Measurements from ENCODE around the gene IL18BP. TPM values are rescaled to one million over a fixed set of nuclear protein-coding genes. Genes with fewer than 3 reads are reported as not detected.

Gene IL18BP
- total RNA-seq, 1 donor from 2014 or later, result 7.5 TPM

DNA sequence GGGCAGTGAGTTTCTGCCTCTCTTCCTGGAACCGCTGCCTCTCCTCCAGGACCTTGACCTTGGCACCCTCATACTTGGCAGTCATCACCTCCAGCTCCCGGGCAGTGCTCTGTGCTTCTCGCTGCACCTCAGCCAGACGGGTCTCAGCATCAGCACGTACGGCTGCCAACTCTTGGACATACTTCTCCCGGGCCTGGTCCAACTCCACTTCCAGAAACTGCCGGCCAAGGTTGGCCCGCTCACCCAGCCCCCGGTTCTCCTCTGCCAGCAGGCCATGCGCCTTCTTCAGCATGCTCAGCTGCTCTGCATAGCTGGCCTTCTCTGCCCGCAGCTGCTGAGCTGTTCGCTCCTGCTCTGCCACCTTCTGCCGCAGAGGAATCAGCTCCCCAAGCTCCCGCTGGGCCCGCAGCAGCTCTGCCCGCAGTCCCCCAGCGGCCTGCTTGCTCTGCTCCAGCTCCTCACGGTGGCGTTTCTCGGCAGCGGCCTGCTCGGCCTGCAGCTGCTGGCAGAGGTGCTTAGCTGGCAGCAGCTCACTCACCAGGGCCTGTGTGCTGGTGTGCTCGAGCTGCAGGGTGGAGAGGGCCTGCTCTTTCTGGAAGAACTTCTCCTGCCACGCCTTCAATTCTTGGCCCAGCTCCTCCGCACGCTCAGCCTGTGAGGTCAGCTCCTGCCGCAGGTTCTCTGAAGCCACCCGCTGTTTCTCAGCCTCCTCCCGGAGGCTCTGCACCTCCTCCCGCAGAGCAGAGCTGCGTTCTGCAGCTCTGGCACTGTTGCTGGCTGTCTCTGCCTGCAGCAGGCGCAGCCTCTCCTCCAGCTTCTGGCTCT, 14.4 kb downstream of the IL18BP start:
- Histone ChIP-seq H4K20me1 (ENCODE audit: low read depth) (peaks cover 36% of the 10 kb centered on the region), H3F3A (ENCODE audit: low read depth) (peaks cover 5% of the 10 kb centered on the region), H3K4me1 (no peaks in the 10 kb centered on the region), H3K27me3 (no peaks in the 10 kb centered on the region), H3K36me3 (no peaks in the 10 kb centered on the region), H3K4me3 (no peak overlapping the region), H3K9ac (no peak overlapping the region), H3K4me2 (no peak overlapping the region), H3K79me2 (ENCODE audit: low read depth) (no peaks in the 10 kb centered on the region), H3K27ac (no peak overlapping the region), H2AFZ (replicated peaks) (no peak overlapping the region), H3K9me3 (ENCODE audit: low read depth) (no peaks in the 10 kb centered on the region)
- no peak for DNase-seq (ENCODE audit: low spot score)
- no peak overlapping the region for H3K4me3 Mint-ChIP-seq
- H3K4me1 Mint-ChIP-seq, result no peaks in the 10 kb centered on the region
- peaks cover 40% of the 10 kb centered on the region for H3K36me3 Mint-ChIP-seq
- no peaks in the 10 kb centered on the region for H3K9me3 Mint-ChIP-seq
- peaks cover 14% of the 10 kb centered on the region for H3K27me3 Mint-ChIP-seq (ENCODE audit: insufficient read depth, low read depth)
- TF ChIP-seq, protein P1, sequence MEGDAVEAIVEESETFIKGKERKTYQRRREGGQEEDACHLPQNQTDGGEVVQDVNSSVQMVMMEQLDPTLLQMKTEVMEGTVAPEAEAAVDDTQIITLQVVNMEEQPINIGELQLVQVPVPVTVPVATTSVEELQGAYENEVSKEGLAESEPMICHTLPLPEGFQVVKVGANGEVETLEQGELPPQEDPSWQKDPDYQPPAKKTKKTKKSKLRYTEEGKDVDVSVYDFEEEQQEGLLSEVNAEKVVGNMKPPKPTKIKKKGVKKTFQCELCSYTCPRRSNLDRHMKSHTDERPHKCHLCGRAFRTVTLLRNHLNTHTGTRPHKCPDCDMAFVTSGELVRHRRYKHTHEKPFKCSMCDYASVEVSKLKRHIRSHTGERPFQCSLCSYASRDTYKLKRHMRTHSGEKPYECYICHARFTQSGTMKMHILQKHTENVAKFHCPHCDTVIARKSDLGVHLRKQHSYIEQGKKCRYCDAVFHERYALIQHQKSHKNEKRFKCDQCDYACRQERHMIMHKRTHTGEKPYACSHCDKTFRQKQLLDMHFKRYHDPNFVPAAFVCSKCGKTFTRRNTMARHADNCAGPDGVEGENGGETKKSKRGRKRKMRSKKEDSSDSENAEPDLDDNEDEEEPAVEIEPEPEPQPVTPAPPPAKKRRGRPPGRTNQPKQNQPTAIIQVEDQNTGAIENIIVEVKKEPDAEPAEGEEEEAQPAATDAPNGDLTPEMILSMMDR (IDR thresholded peaks at IDR 0.05), result no peak
- TF ChIP-seq EZH2phosphoT487 (IDR thresholded peaks at IDR 0.05) (no peak), EZH2 (IDR thresholded peaks at IDR 0.05) (no peak)
- no peak overlapping the region for H3K27ac Mint-ChIP-seq

DNA sequence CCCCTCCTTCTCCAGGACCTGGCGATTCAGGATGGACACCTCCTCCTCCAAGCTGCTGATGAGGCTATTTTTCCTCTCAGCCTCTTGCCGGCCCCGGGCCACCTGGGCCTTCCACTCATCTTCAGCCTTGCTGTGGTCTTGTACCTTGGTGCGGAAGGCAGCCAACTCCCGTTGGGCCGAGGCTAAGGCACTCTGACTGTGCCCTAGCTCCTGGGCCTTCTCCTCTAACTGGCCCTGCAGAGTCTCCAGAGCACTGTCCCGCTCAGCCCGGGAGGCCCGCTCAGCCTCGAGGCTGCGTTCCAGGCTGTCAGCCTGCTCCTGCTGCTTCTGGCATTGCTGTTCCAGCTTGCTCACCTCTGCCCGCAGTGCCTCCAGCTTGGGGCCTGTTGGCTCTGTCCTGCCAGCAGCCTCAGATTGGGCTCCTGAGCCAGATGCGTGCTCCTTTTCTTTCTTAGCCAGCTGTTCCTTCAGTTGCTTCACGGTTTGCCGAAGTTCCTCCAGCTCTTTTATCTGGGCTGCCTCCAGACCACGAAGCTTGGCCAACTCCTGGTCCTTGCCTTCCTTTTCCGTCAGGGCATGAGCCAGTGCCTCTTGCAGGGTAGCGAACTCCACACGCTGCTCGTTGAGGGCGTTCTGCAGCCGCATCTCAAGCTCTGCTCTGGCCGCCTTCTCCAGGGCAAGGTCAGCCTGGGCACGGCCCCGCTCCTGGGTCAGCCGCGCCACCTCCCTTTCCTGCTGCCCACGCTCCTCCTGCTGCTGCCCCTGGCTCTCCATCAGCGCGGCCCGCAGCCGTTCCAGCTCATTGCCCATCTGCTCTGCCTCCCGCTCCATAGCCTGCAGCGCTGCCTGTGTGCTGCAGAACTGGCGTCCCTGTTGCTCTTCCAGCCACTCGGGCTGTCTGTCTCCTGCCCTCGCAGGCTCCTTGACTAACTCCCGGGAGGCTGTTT, 15.3 kb downstream of the IL18BP start:
- Mint-ChIP-seq H3K9me3 (no peaks in the 10 kb centered on the region), H3K4me3 (no peak overlapping the region), H3K27me3 (ENCODE audit: insufficient read depth, low read depth) (peaks cover 11% of the 10 kb centered on the region), H3K4me1 (no peaks in the 10 kb centered on the region), H3K27ac (no peak overlapping the region), H3K36me3 (peaks cover 41% of the 10 kb centered on the region)
- Histone ChIP-seq H3K27me3 (no peaks in the 10 kb centered on the region), H4K20me1 (ENCODE audit: low read depth) (peaks cover 32% of the 10 kb centered on the region), H3K79me2 (ENCODE audit: low read depth) (no peaks in the 10 kb centered on the region), H3K9ac (no peak overlapping the region), H3F3A (ENCODE audit: low read depth) (no peaks in the 10 kb centered on the region), H3K4me3 (no peak overlapping the region), H3K27ac (no peak overlapping the region), H2AFZ (replicated peaks) (no peak overlapping the region), H3K4me1 (no peaks in the 10 kb centered on the region), H3K9me3 (ENCODE audit: low read depth) (no peaks in the 10 kb centered on the region), H3K4me2 (no peak overlapping the region), H3K36me3 (no peaks in the 10 kb centered on the region)
- TF ChIP-seq EZH2phosphoT487 (IDR thresholded peaks at IDR 0.05) (no peak), EZH2 (IDR thresholded peaks at IDR 0.05) (no peak)
- TF ChIP-seq, protein P1 (IDR thresholded peaks at IDR 0.05), result no peak
- DNase-seq (ENCODE audit: low spot score), result no peak

DNA sequence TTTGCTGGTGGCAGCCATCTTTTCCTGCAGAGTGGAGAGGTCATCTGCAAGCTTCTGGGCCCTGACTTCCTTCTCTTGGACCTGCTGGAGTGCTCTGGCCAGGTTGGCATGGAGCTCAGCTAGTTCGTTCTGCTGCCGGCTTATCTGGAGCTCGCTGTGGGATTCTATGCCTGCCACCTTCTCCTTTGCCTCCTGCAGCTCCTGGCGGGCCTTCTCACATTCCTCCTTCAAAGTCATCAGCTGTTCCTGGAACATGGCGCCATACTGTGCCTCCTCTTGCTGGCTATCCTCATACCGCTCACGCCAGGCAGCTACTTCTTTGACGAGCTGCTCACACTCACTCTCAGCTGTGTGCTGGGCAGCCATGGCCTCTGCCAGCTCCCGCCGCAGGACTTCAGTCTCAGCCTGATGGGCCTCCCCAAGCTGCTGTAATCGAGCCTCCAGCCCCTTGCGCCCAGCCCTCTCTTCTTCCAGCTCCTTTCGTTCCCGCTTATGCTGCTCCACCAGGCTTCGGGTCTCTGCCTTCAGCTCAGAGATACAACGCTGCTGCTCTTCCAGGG, 16.1 kb downstream of the IL18BP start:
- no peaks in the 10 kb centered on the region for H3K4me1 Mint-ChIP-seq
- Histone ChIP-seq H3K79me2 (ENCODE audit: low read depth) (no peaks in the 10 kb centered on the region), H3F3A (ENCODE audit: low read depth) (no peaks in the 10 kb centered on the region), H3K36me3 (no peaks in the 10 kb centered on the region), H3K4me2 (no peak overlapping the region), H3K4me3 (no peak overlapping the region), H4K20me1 (ENCODE audit: low read depth) (peaks cover 26% of the 10 kb centered on the region), H3K4me1 (no peaks in the 10 kb centered on the region), H2AFZ (replicated peaks) (no peak overlapping the region), H3K9me3 (ENCODE audit: low read depth) (no peaks in the 10 kb centered on the region), H3K27ac (no peak overlapping the region), H3K9ac (no peak overlapping the region), H3K27me3 (no peaks in the 10 kb centered on the region)
- TF ChIP-seq EZH2 (IDR thresholded peaks at IDR 0.05) (no peak), EZH2phosphoT487 (IDR thresholded peaks at IDR 0.05) (no peak)
- TF ChIP-seq, protein P1 (IDR thresholded peaks at IDR 0.05), result no peak
- no peak overlapping the region for H3K27ac Mint-ChIP-seq
- no peak overlapping the region for H3K4me3 Mint-ChIP-seq
- DNase-seq (ENCODE audit: low spot score), result no peak
- H3K36me3 Mint-ChIP-seq, result peaks cover 44% of the 10 kb centered on the region
- H3K9me3 Mint-ChIP-seq, result no peaks in the 10 kb centered on the region
- peaks cover 11% of the 10 kb centered on the region for H3K27me3 Mint-ChIP-seq (ENCODE audit: insufficient read depth, low read depth)

Data from neural progenitor cell (in vitro differentiated cells).